C4-2B (cell line): Measurements from ENCODE around the gene CHN1.

Experiments used
- H3K27ac ChIP-seq: fragments of 450-650 bp; 2 replicates; pipeline ENCODE4 v1.5.1; 2017
- ZFX ChIP-seq: fragments of 450-650 bp; IDR thresholded peaks from 2 replicates; pipeline ENCODE4 v1.6.1; 2017
- TF ChIP-seq, protein P1 (sequence below): fragments of 450-650 bp; conservative IDR thresholded peaks from 2 replicates; pipeline ENCODE4 v1.5.1; 2017; ENCODE audit warnings: mild to moderate bottlenecking

CHN1 gene

DNA sequence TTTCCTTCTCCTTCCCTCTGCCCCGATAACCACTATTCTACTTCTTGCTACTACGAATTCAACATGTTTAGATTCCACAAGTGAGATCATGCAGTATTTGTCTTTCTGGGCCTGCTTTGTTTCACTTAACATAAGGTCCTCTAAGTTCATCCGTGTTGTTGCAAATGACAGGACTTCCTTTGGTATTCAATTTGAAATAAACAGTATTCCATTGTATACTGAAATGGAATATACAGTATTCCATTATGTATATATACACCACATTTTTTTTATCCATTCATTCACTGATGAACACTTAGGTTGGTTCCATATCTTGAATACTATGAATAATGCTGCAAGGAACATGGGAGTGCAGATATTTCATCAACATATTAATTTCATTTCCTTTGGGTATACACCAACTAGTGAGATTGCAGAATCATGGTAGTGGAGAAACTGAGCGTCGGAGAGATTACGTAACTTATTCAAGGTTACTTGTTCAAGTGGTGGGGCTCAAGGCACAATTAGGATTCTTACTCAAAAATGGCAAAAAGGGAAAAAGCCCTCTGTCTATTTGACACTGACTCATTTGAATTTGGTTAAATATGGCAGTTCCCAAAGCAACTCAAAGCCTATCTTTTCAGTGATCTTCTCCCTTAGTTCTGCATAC is 85.1 kb downstream of the CHN1 start:
- H3K27ac ChIP-seq = no peak overlapping the region
- TF ChIP-seq ZFX = no peak
- TF ChIP-seq, protein P1, sequence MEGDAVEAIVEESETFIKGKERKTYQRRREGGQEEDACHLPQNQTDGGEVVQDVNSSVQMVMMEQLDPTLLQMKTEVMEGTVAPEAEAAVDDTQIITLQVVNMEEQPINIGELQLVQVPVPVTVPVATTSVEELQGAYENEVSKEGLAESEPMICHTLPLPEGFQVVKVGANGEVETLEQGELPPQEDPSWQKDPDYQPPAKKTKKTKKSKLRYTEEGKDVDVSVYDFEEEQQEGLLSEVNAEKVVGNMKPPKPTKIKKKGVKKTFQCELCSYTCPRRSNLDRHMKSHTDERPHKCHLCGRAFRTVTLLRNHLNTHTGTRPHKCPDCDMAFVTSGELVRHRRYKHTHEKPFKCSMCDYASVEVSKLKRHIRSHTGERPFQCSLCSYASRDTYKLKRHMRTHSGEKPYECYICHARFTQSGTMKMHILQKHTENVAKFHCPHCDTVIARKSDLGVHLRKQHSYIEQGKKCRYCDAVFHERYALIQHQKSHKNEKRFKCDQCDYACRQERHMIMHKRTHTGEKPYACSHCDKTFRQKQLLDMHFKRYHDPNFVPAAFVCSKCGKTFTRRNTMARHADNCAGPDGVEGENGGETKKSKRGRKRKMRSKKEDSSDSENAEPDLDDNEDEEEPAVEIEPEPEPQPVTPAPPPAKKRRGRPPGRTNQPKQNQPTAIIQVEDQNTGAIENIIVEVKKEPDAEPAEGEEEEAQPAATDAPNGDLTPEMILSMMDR = no peak

DNA sequence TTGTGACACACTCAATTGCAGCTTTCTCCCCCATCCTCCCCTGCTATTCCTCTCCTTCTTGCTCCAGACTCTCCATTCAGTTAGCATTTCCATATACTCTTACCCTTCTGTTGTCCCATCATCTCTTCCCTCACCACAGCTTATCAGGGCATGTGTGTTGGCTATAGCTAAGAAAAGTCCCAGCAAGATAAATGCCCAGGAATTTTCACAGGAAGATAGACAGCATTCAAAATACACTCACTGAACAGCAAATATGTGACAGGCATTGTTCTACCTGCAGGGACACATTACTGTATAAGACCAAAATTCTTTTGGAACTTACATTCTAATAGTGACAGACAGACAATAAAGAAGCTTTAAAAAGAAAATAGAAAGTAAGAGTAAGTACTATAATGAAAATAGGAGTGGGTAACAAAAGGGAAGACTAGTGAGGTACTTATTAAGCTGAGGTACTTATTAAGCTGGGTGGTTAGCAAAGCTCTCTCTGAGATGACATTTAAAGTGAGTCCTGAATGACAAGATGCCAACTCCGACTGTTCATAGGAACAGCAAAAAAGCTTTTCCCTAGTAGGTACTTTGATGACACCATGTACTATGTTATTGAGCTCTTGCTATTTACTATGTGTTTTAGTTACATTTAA is 86.2 kb downstream of the CHN1 start:
- TF ChIP-seq ZFX = no peak
- TF ChIP-seq, protein P1 = no peak
- no peak overlapping the region for H3K27ac ChIP-seq

GRCh38 chr2:174916270-174916930 is 88.8 kb downstream of the CHN1 start:
- no peak overlapping the region for H3K27ac ChIP-seq
- TF ChIP-seq ZFX = no peak
- TF ChIP-seq, protein P1 = no peak

DNA sequence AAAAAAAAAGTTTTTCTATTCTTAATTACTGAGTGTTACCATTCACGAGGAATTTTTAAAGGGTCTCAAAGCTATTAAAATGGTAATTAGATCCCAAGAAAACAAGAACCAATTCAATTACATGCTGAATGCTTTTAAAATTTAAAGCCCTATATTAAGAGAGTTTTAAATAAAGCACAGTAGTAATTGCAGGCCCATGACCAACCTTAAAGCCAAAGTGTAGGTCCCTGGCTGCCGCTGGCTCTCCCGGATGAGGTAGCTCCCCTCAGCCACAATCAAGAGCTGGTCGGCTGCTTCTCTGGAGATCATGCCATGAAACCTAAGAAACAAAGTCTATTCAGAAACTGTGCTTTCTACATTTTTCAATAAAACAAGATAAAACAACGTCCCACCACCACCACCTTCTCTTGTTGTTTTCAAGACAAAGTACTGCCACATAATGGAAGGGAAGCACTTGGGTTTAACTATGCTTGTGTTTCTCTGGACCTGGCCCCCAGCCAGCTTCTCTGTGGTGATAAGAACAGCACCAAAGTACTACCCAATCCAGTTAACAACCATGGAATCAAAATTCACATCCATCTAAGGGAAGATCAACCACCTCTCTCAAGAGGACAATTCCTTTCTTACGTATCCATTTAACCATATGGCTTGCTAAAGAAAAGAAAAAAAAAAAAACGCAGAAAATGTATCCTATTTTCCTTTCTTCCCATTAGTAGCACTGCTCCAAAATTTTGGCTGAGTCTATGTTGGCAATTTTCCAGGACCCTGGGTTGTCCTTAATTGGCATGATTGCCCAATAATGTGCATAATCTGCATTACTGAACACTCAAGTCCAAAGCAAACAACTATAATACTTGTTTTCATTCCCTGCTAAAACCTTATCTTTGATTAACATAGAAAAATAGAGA is 90.1 kb downstream of the CHN1 start:
- TF ChIP-seq, protein P1 = no peak
- no peak for TF ChIP-seq ZFX
- no peak overlapping the region for H3K27ac ChIP-seq

GRCh38 chr2:174908284-174908683 is 96.9 kb downstream of the CHN1 start:
- no peak for TF ChIP-seq ZFX
- no peak overlapping the region for H3K27ac ChIP-seq

GRCh38 chr2:174903264-174903556 is 102.0 kb downstream of the CHN1 start:
- no peak overlapping the region for H3K27ac ChIP-seq
- TF ChIP-seq, protein P1 = no peak
- no peak for TF ChIP-seq ZFX

GRCh38 chr2:174902506-174903263 is 102.5 kb downstream of the CHN1 start:
- H3K27ac ChIP-seq = no peak overlapping the region
- TF ChIP-seq, protein P1 = no peak
- no peak for TF ChIP-seq ZFX
